IPS-NIHi7 (cell line): Measurements from ENCODE around the gene OR4C12.
"Not testable (repeated sequence)": the region's sequence is repeated elsewhere in the genome, so short reads cannot be mapped to it uniquely, and the experiment has no call there.

ENCODE experiments used
- DNase-seq: peaks from one replicate; pipeline ENCODE4 v3.0.0; 2012; ENCODE audit warnings: mixed read lengths; ENCODE audit errors: extremely low spot score

OR4C12 gene

GRCh38 chr11:49982435-49982834, at the start of gene OR4C12:
TSS of gene OR4C12 (minus strand) at chr11:49982535. CDS start at chr11:49982501, 34 bp downstream.
- not testable (repeated sequence) for DNase-seq

- no peak for DNase-seq
These were observed 47.9 kb upstream of the OR4C12 start for GRCh38 chr11:50030193-50030592.

- peak; percentile 5 for DNase-seq
These were observed 13.2 kb upstream of the OR4C12 start for GRCh38 chr11:49995565-49995964.

- not testable (repeated sequence) for DNase-seq
These were observed 8.9 kb downstream of the OR4C12 start for GRCh38 chr11:49973439-49973838.

GRCh38 chr11:49952091-49952490, 30.2 kb downstream of the OR4C12 start, which contains the start of gene OR4C13:
TSS of gene OR4C13 (plus strand) at chr11:49952391. CDS start at chr11:49952423, 32 bp downstream.
- DNase-seq, result no peak

GRCh38 chr11:49948701-49949100, 33.6 kb downstream of the OR4C12 start:
- DNase-seq, result not testable (repeated sequence)
